Stimulated activated CD8-positive, alpha-beta memory T cell treated with anti-CD3 and anti-CD28 coated beads, Interleukin-12 subunit alpha, Interleukin-12 subunit beta, amount 100 ng/mL, for 24 hours (primary cell): ENCODE data around the gene ZFAND4.
A peak's percentile ranks its signal among the peaks of the same experiment; 100 is the strongest.
"Not testable (repeated sequence)": the region's sequence is repeated elsewhere in the genome, so short reads cannot be mapped to it uniquely, and the experiment has no call there.

ENCODE experiments used
- DNase-seq: peaks from one replicate; pipeline ENCODE4 v3.0.0-alpha.2; 2020; ENCODE audit errors: extremely low read depth

Gene ZFAND4

GRCh38 chr10:45672181-45673073, at the start of gene ZFAND4:
TSS of gene ZFAND4 (minus strand) at chr10:45672772. CDS start at chr10:45663725, 9,047 bp downstream.
- DNase-seq, result peak; percentile 85

GRCh38 chr10:45721503-45721902, 48.9 kb upstream of the ZFAND4 start:
- DNase-seq, result not testable (repeated sequence)

- DNase-seq, result not testable (repeated sequence)
Observed at GRCh38 chr10:45717642-45718041, 45.1 kb upstream of the ZFAND4 start.

- DNase-seq, result not testable (repeated sequence)
Observed at GRCh38 chr10:45717053-45717452, 44.5 kb upstream of the ZFAND4 start.

GRCh38 chr10:45711223-45711622, 38.7 kb upstream of the ZFAND4 start:
- not testable (repeated sequence) for DNase-seq

GRCh38 chr10:45710200-45710796, 37.7 kb upstream of the ZFAND4 start:
- DNase-seq, result not testable (repeated sequence)

- not testable (repeated sequence) for DNase-seq
Observed at GRCh38 chr10:45678467-45678866, 5.9 kb upstream of the ZFAND4 start.

GRCh38 chr10:45675388-45675787, 2.8 kb upstream of the ZFAND4 start:
- no peak for DNase-seq

GRCh38 chr10:45673074-45673648, 589 bp upstream of the ZFAND4 start:
- DNase-seq, result no peak

GRCh38 chr10:45671300-45671699, 1.3 kb downstream of the ZFAND4 start:
- DNase-seq, result not testable (repeated sequence)

- DNase-seq, result not testable (repeated sequence)
Observed at GRCh38 chr10:45669897-45670296, 2.7 kb downstream of the ZFAND4 start.

- DNase-seq, result no peak
Observed at GRCh38 chr10:45660876-45661411, 11.6 kb downstream of the ZFAND4 start.

- DNase-seq, result no peak
Observed at GRCh38 chr10:45657033-45657926, 15.3 kb downstream of the ZFAND4 start.

- no peak for DNase-seq
Observed at GRCh38 chr10:45655219-45655618, 17.4 kb downstream of the ZFAND4 start.

- DNase-seq, result not testable (repeated sequence)
Observed at GRCh38 chr10:45654753-45655141, 17.8 kb downstream of the ZFAND4 start.

- DNase-seq, result no peak
Observed at GRCh38 chr10:45653454-45653853, 19.1 kb downstream of the ZFAND4 start.

GRCh38 chr10:45652511-45652910, 20.1 kb downstream of the ZFAND4 start:
- no peak for DNase-seq

GRCh38 chr10:45649296-45649695, 23.3 kb downstream of the ZFAND4 start:
- DNase-seq, result no peak

- no peak for DNase-seq
Observed at GRCh38 chr10:45647118-45647517, 25.5 kb downstream of the ZFAND4 start.

GRCh38 chr10:45646384-45647050, 26.1 kb downstream of the ZFAND4 start:
- DNase-seq, result no peak

- DNase-seq, result no peak
Observed at GRCh38 chr10:45644527-45644926, 28.0 kb downstream of the ZFAND4 start.
